Suprapubic skin (tissue), 4 donors: Measurements from ENCODE around the gene TRMT112. TPM values are rescaled to one million over a fixed set of nuclear protein-coding genes. Genes with fewer than 3 reads are reported as not detected.

Experiments used
- DNase-seq, 2 donors: peaks; one replicate each; pipeline ENCODE4 v3.0.0-alpha.2; 2019; ENCODE audit warnings: low spot score in 2 of 2
- H3K27ac ChIP-seq: fragments of 200-600 bp; sonication (generic); one replicate; pipeline ENCODE4 v1.5.1; 2019
- H3K27me3 ChIP-seq: fragments of 200-600 bp; sonication (generic); one replicate; pipeline ENCODE4 v1.5.1; 2019
- H3K36me3 ChIP-seq: fragments of 200-600 bp; sonication (generic); one replicate; pipeline ENCODE4 v1.5.1; 2019
- H3K4me1 ChIP-seq: fragments of 200-600 bp; sonication (generic); one replicate; pipeline ENCODE4 v1.5.1; 2019
- H3K4me3 ChIP-seq: fragments of 200-600 bp; sonication (generic); one replicate; pipeline ENCODE4 v1.5.1; 2019; ENCODE audit warnings: mild to moderate bottlenecking
- H3K9me3 ChIP-seq: fragments of 200-600 bp; sonication (generic); one replicate; pipeline ENCODE4 v1.5.1; 2019
- CTCF ChIP-seq, 2 donors: fragments of 200-600 bp in 1 of 2; fragments of 450-650 bp in 1 of 2; sonication (generic) in 1 of 2; IDR thresholded peaks; one replicate each; pipeline ENCODE4 v1.5.1; 2016 to 2019; ENCODE audit warnings: antibody characterized with exemption in 2 of 2, mild to moderate bottlenecking in 1 of 2, moderate library complexity in 1 of 2
- EP300 ChIP-seq: sonication (generic); formaldehyde crosslinking; IDR thresholded peaks from one replicate; pipeline ENCODE4 v1.6.1; 2017; ENCODE audit warnings: antibody characterized with exemption
- POLR2A ChIP-seq, 2 donors: fragments of 450-650 bp; IDR thresholded peaks; one replicate each; pipeline ENCODE4 v1.6.1; 2017; ENCODE audit warnings: antibody characterized with exemption in 2 of 2, mild to moderate bottlenecking in 2 of 2, moderate library complexity in 2 of 2
- POLR2AphosphoS5 ChIP-seq, 3 donors: sonication (generic); formaldehyde crosslinking; IDR thresholded peaks; one replicate each; pipeline ENCODE4 v1.6.1; 2017; ENCODE audit warnings: antibody characterized with exemption in 3 of 3
- WGBS: methylation state at CpG from one replicate; pipeline ENCODE4 v1.1.5; 2018; 5-methylcytosine and 5-hydroxymethylcytosine counted together
- total RNA-seq, 4 donors: library from RNA; depleted of rRNA; stranded (reverse); fragments of >200 nt; gene quantifications; one replicate each; pipeline ENCODE4 v1.1.0, GENCODE V29; 2016

The TRMT112 gene
- total RNA-seq, 4 donors from 2014 or later, result 170 to 332 (median 255) TPM

GRCh38 chr11:64306876-64307622, 10.3 kb downstream of the TRMT112 start:
- no peak for TF ChIP-seq POLR2A (IDR thresholded peaks at IDR 0.05)
- TF ChIP-seq CTCF (IDR thresholded peaks at IDR 0.05), result no peak
- no peak for TF ChIP-seq POLR2AphosphoS5 (IDR thresholded peaks at IDR 0.05)
- TF ChIP-seq EP300, result no peak
- H3K4me1 ChIP-seq, result peaks cover 40% of the 10 kb centered on the region
- no CpG with 5 or more reads among the region's 15 CpGs for WGBS

GRCh38 chr11:64306563-64306875, 10.8 kb downstream of the TRMT112 start:
- H3K27ac ChIP-seq, result peak overlapping the region; percentile 96
- 23% methylated on average over 6 of the region's 9 CpGs for WGBS
- H3K4me3 ChIP-seq, result peak overlapping the region; percentile 84
- H3K4me1 ChIP-seq, result peaks cover 39% of the 10 kb centered on the region
- no peak for TF ChIP-seq POLR2A (IDR thresholded peaks at IDR 0.05)
- no peak for TF ChIP-seq EP300
- no peak for TF ChIP-seq POLR2AphosphoS5 (IDR thresholded peaks at IDR 0.05)
- TF ChIP-seq CTCF (IDR thresholded peaks at IDR 0.05), result no peak
- no peak for DNase-seq
- no peaks in the 10 kb centered on the region for H3K36me3 ChIP-seq
- no peaks in the 10 kb centered on the region for H3K9me3 ChIP-seq
- no peaks in the 10 kb centered on the region for H3K27me3 ChIP-seq

More at GRCh38 chr11:64306876-64307622, 10.3 kb downstream of the TRMT112 start:
- no peak for DNase-seq
- Histone ChIP-seq H3K36me3 (no peaks in the 10 kb centered on the region), H3K9me3 (no peaks in the 10 kb centered on the region), H3K4me3 (peak overlapping the region; percentile 84), H3K27me3 (no peaks in the 10 kb centered on the region), H3K27ac (peak overlapping the region; percentile 96)

- peak overlapping the region; percentile 84 for H3K4me3 ChIP-seq
- TF ChIP-seq POLR2AphosphoS5 (IDR thresholded peaks at IDR 0.05) (no peak), EP300 (no peak), POLR2A (IDR thresholded peaks at IDR 0.05) (no peak), CTCF (IDR thresholded peaks at IDR 0.05) (peak in 1 of 2 donors; percentile 7)
- no peaks in the 10 kb centered on the region for H3K36me3 ChIP-seq
- 2% methylated on average over 33 of the region's 71 CpGs for WGBS
- peaks cover 40% of the 10 kb centered on the region for H3K4me1 ChIP-seq
- peaks cover under 1% of the 10 kb centered on the region for H3K27me3 ChIP-seq
- peak overlapping the region; percentile 96 for H3K27ac ChIP-seq
- peak in 1 of 2 donors; percentile 84 for DNase-seq
- H3K9me3 ChIP-seq, result no peaks in the 10 kb centered on the region
Observed at GRCh38 chr11:64305691-64306562, 11.4 kb downstream of the TRMT112 start.

- Histone ChIP-seq H3K4me1 (peaks cover 41% of the 10 kb centered on the region), H3K27me3 (peaks cover 8% of the 10 kb centered on the region), H3K9me3 (no peaks in the 10 kb centered on the region), H3K27ac (peak within 1 kb of the TSS; percentile 96), H3K36me3 (no peaks in the 10 kb centered on the region), H3K4me3 (peak within 1 kb of the TSS; percentile 84)
- no CpG with 5 or more reads among the region's 81 CpGs for WGBS
- DNase-seq, result peak; percentile 100
- TF ChIP-seq CTCF (IDR thresholded peaks at IDR 0.05) (no peak), POLR2AphosphoS5 (IDR thresholded peaks at IDR 0.05) (no peak), POLR2A (IDR thresholded peaks at IDR 0.05) (no peak), EP300 (no peak)
Observed at GRCh38 chr11:64305075-64305690, 12.2 kb downstream of the TRMT112 start, which contains the start of gene ESRRA. Gene ESRRA (plus strand): TSS chr11:64305524. CDS start chr11:64307180, 1,656 bp downstream.
